H1 (cell line): Measurements from ENCODE around the gene ZNF677. TPM values are rescaled to one million over a fixed set of nuclear protein-coding genes. Genes with fewer than 3 reads are reported as not detected.

Experiments used
- ATF3 ChIP-seq: IDR thresholded peaks from 2 replicates; pipeline ENCODE4 v1.6.1; 2011; ENCODE audit warnings: low read depth, mild to moderate bottlenecking, low read length; ENCODE audit not compliant: insufficient read depth
- CHD7 ChIP-seq: fragments of 300-600 bp; sonication (generic); IDR thresholded peaks from 2 replicates; pipeline ENCODE4 v1.7.1; 2012; ENCODE audit warnings: low read length, moderate library complexity, mild to moderate bottlenecking, inconsistent platforms; ENCODE audit not compliant: insufficient replicate concordance
- CREB1 ChIP-seq: IDR thresholded peaks from 2 replicates; pipeline ENCODE4 v1.6.1; 2012; ENCODE audit warnings: inconsistent platforms
- EZH2 ChIP-seq: fragments of 200-600 bp; sonication (generic); IDR thresholded peaks from 2 replicates; pipeline ENCODE4 v1.7.1; 2012; ENCODE audit warnings: low read depth, mild to moderate bottlenecking, moderate library complexity, low read length, inconsistent platforms; ENCODE audit not compliant: severe bottlenecking
- RNF2 ChIP-seq: fragments of 200-900, 300-1000 bp; sonication (generic); IDR thresholded peaks from 2 replicates; pipeline ENCODE4 v1.7.1; 2016; ENCODE audit warnings: borderline replicate concordance, low read depth, mild to moderate bottlenecking, antibody characterized with exemption, low read length; ENCODE audit not compliant: poor library complexity, severe bottlenecking; ENCODE audit errors: missing control alignments
- SIX5 ChIP-seq: IDR thresholded peaks from 2 replicates; pipeline ENCODE4 v1.6.1; 2011; ENCODE audit warnings: mild to moderate bottlenecking, low read depth, low read length
- polyA plus RNA-seq, 7 experiments: library from polyadenylated mRNA; depleted of rRNA in 3 of 7; stranded (reverse) in 5 of 7; unstranded in 2 of 7; fragments of >200 nt in 5 of 7; fragments of 200-250 nt in 2 of 7; gene quantifications; 1 replicate in 5 of 7; 2 replicates in 1 of 7; 4 replicates in 1 of 7; pipeline versions ENCODE4 v1.2.1 to v1.2.3, GENCODE V29; 2011 to 2013; ENCODE audit warnings: missing spikeins in 2 of 7, mixed read lengths in 2 of 7
- total RNA-seq: library from RNA; stranded (reverse); fragmentation: NEBNext Ultra II Directional; extraction: Animal tissue kit (Norgen Biotek cat#: 25700); gene quantifications from 2 replicates; pipeline ENCODE4 v1.2.1, GENCODE V29; 2021

The ZNF677 gene
- total and polyA plus RNA-seq, 2 of the 8 experiments (the other 6 are each of a cell fraction or from before 2014, with no cell fraction given): 29.6 to 37.0 TPM

- TF ChIP-seq CHD7: no peak
- no peak for TF ChIP-seq EZH2
- TF ChIP-seq ATF3: no peak
- no peak for TF ChIP-seq SIX5
- no peak for TF ChIP-seq CREB1
- no peak for TF ChIP-seq RNF2
Observed at GRCh38 chr19:53272044-53272443, 17.4 kb upstream of the ZNF677 start (continued).
